ENCODE data around the gene PRDX4. TPM values are rescaled to one million over a fixed set of nuclear protein-coding genes. Genes with fewer than 3 reads are reported as not detected.

Gene PRDX4
- total and polyA plus RNA-seq, 2 donors from 2014 or later: 58.3 to 77.7 TPM

- TF ChIP-seq CTCF (IDR thresholded peaks at IDR 0.05; ENCODE audit: borderline replicate concordance, extremely low read depth, insufficient read depth): no peak
- no peak for FAIRE-seq
Measured at GRCh38 chrX:23644744-23645143, 22.5 kb upstream of the PRDX4 start.

GRCh38 chrX:23656091-23656490 is 11.2 kb upstream of the PRDX4 start:
- Histone ChIP-seq H3K9me3 (ENCODE audit: control insufficient read depth in 2 of 3, insufficient read depth in 1 of 3, low read length in 3 of 3) (no peaks in the 10 kb centered on the region), H3K4me3 (ENCODE audit: low read length in 3 of 3) (no peak overlapping the region), H3K27me3 (ENCODE audit: control insufficient read depth, insufficient read depth, low read length) (peaks cover 3% of the 10 kb centered on the region), H3K4me1 (ENCODE audit: control insufficient read depth in 2 of 3, insufficient read depth in 2 of 3, low read depth in 1 of 3, low read length in 3 of 3) (no peaks in the 10 kb centered on the region), H3K36me3 (ENCODE audit: control insufficient read depth in 2 of 3, insufficient read depth in 3 of 3, low read length in 3 of 3) (no peaks in the 10 kb centered on the region), H3K27ac (ENCODE audit: low read depth in 2 of 2, low read length in 2 of 2) (no peak overlapping the region), H3K9ac (ENCODE audit: low read length in 3 of 3) (no peak overlapping the region)
- intact Hi-C loops (cut with DNase I): no loop called here
- no peak for DNase-seq
- FAIRE-seq: no peak
- no peak for TF ChIP-seq CTCF (IDR thresholded peaks at IDR 0.05; ENCODE audit: borderline replicate concordance, extremely low read depth, insufficient read depth)

More at GRCh38 chrX:23644744-23645143, 22.5 kb upstream of the PRDX4 start:
- Histone ChIP-seq H3K4me1 (ENCODE audit: control insufficient read depth in 2 of 3, insufficient read depth in 2 of 3, low read depth in 1 of 3, low read length in 3 of 3) (no peaks in the 10 kb centered on the region), H3K4me3 (ENCODE audit: low read length in 3 of 3) (no peak overlapping the region), H3K9ac (ENCODE audit: low read length in 3 of 3) (no peak overlapping the region), H3K9me3 (ENCODE audit: control insufficient read depth in 2 of 3, insufficient read depth in 1 of 3, low read length in 3 of 3) (no peaks in the 10 kb centered on the region), H3K27ac (ENCODE audit: low read depth in 2 of 2, low read length in 2 of 2) (no peak overlapping the region), H3K36me3 (ENCODE audit: control insufficient read depth in 2 of 3, insufficient read depth in 3 of 3, low read length in 3 of 3) (no peaks in the 10 kb centered on the region), H3K27me3 (ENCODE audit: control insufficient read depth, insufficient read depth, low read length) (peaks cover 3% of the 10 kb centered on the region)
- intact Hi-C loops (cut with DNase I): no loop called here
- DNase-seq: no peak

- no peak for FAIRE-seq
- Histone ChIP-seq H3K27ac (ENCODE audit: low read depth in 2 of 2, low read length in 2 of 2) (no peak overlapping the region), H3K36me3 (ENCODE audit: control insufficient read depth in 2 of 3, insufficient read depth in 3 of 3, low read length in 3 of 3) (no peaks in the 10 kb centered on the region)
Measured at GRCh38 chrX:23656684-23657083, 10.6 kb upstream of the PRDX4 start.

More at GRCh38 chrX:23656684-23657083, 10.6 kb upstream of the PRDX4 start:
- intact Hi-C loops (cut with DNase I): no loop called here
- Histone ChIP-seq H3K9me3 (ENCODE audit: control insufficient read depth in 2 of 3, insufficient read depth in 1 of 3, low read length in 3 of 3) (no peaks in the 10 kb centered on the region), H3K4me1 (ENCODE audit: control insufficient read depth in 2 of 3, insufficient read depth in 2 of 3, low read depth in 1 of 3, low read length in 3 of 3) (no peaks in the 10 kb centered on the region), H3K4me3 (ENCODE audit: low read length in 3 of 3) (no peak overlapping the region), H3K27me3 (ENCODE audit: control insufficient read depth, insufficient read depth, low read length) (peaks cover 3% of the 10 kb centered on the region), H3K9ac (ENCODE audit: low read length in 3 of 3) (no peak overlapping the region)
- DNase-seq: no peak
- no peak for TF ChIP-seq CTCF (IDR thresholded peaks at IDR 0.05; ENCODE audit: borderline replicate concordance, extremely low read depth, insufficient read depth)
